Gastroesophageal sphincter (tissue), 4 donors: Measurements from ENCODE around the gene ENOSF1. TPM values are rescaled to one million over a fixed set of nuclear protein-coding genes. Genes with fewer than 3 reads are reported as not detected.
A peak's percentile ranks its signal among the peaks of the same experiment; 100 is the strongest.

ENCODE experiments used
- ATAC-seq: fragments of 150-250 bp; one replicate; pipeline ENCODE4 v1.9.1; 2016; ENCODE audit warnings: mild to moderate bottlenecking, moderate library complexity
- H3K27ac ChIP-seq, 4 donors: fragments of 200-600 bp; sonication (generic) in 3 of 4; 1 replicate in 3 of 4; 2 replicates in 1 of 4; pipeline ENCODE4 v1.5.1; 2016 to 2019
- H3K27me3 ChIP-seq: fragments of 200-600 bp; sonication (generic); one replicate; pipeline ENCODE4 v1.5.1; 2019
- H3K36me3 ChIP-seq, 2 donors: fragments of 200-600 bp; sonication (generic); one replicate each; pipeline ENCODE4 v1.5.1; 2019; ENCODE audit warnings: control low read depth in 1 of 2
- H3K4me1 ChIP-seq, 3 donors: fragments of 200-600 bp; sonication (generic); 1 replicate in 2 of 3; 2 replicates in 1 of 3; pipeline ENCODE4 v1.5.1; 2016 to 2019; ENCODE audit warnings: control low read depth in 2 of 3
- H3K4me3 ChIP-seq, 2 donors: fragments of 200-600 bp; sonication (generic); one replicate each; pipeline ENCODE4 v1.5.1; 2019; ENCODE audit warnings: mild to moderate bottlenecking in 1 of 2, moderate library complexity in 1 of 2
- H3K9me3 ChIP-seq, 3 donors: fragments of 200-600 bp; sonication (generic); one replicate each; pipeline ENCODE4 v1.5.1; 2017 to 2019; ENCODE audit warnings: control low read depth in 2 of 3
- EP300 ChIP-seq: sonication (generic); formaldehyde crosslinking; IDR thresholded peaks from one replicate; pipeline ENCODE4 v1.6.1; 2017; ENCODE audit warnings: antibody characterized with exemption, mild to moderate bottlenecking
- POLR2A ChIP-seq, 2 donors: fragments of 450-650 bp; IDR thresholded peaks; one replicate each; pipeline ENCODE4 v1.6.1; 2017; ENCODE audit warnings: antibody characterized with exemption in 2 of 2, mild to moderate bottlenecking in 2 of 2, moderate library complexity in 1 of 2
- POLR2AphosphoS5 ChIP-seq: sonication (generic); formaldehyde crosslinking; IDR thresholded peaks from one replicate; pipeline ENCODE4 v1.6.1; 2017; ENCODE audit warnings: antibody characterized with exemption
- WGBS, 2 donors: methylation state at CpG; one replicate each; pipeline ENCODE4 v1.1.5; 2018; ENCODE audit warnings: low coverage in 1 of 2; 5-methylcytosine and 5-hydroxymethylcytosine counted together
- total RNA-seq, 4 donors: library from RNA; depleted of rRNA; stranded (reverse); fragments of >200 nt; gene quantifications; one replicate each; pipeline ENCODE4 v1.1.0, GENCODE V29; 2016
- TF ChIP-seq, protein P1 (sequence below), 4 experiments: fragments of 200-600 bp in 2 of 4; fragments of 450-650 bp in 2 of 4; sonication (generic) in 1 of 4; IDR thresholded peaks; one replicate each; pipeline ENCODE4 v1.5.1; 2017 to 2019; ENCODE audit warnings: antibody characterized with exemption in 4 of 4, mild to moderate bottlenecking in 2 of 4, moderate library complexity in 2 of 4

The ENOSF1 gene
- total RNA-seq, 4 donors from 2014 or later = 16.2 to 80.2 (median 37.1) TPM

DNA sequence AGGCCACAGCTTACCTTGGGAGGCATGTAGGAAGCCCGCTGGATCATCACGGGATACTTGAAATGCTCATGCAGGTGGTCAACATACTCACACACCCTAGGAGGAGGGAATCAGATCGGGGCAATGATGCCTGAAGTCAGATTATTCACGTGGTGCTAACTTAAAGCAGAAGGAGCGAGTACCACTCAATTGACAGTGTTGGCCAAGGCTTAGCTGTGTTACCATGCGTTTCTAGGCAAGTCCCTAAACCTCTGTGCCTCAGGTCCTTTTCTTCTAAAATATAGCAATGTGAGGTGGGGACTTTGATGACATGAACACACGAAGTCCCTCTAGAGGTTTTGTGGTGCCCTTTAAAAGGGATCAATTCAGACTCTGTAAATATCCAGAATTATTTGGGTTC lies 37.1 kb downstream of the ENOSF1 start:
- Histone ChIP-seq H3K36me3 (peaks cover 0 to 78% of the 10 kb centered on the region in 2 donors), H3K27me3 (no peaks in the 10 kb centered on the region), H3K27ac (peak overlapping the region in 1 of 4 donors; percentile 60), H3K9me3 (no peaks in the 10 kb centered on the region), H3K4me1 (peaks cover 0 to 39% (median 2%) of the 10 kb centered on the region in 3 donors), H3K4me3 (no peak overlapping the region)
- TF ChIP-seq, protein P1, sequence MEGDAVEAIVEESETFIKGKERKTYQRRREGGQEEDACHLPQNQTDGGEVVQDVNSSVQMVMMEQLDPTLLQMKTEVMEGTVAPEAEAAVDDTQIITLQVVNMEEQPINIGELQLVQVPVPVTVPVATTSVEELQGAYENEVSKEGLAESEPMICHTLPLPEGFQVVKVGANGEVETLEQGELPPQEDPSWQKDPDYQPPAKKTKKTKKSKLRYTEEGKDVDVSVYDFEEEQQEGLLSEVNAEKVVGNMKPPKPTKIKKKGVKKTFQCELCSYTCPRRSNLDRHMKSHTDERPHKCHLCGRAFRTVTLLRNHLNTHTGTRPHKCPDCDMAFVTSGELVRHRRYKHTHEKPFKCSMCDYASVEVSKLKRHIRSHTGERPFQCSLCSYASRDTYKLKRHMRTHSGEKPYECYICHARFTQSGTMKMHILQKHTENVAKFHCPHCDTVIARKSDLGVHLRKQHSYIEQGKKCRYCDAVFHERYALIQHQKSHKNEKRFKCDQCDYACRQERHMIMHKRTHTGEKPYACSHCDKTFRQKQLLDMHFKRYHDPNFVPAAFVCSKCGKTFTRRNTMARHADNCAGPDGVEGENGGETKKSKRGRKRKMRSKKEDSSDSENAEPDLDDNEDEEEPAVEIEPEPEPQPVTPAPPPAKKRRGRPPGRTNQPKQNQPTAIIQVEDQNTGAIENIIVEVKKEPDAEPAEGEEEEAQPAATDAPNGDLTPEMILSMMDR (IDR thresholded peaks at IDR 0.05) = no peak
- TF ChIP-seq EP300 (no peak), POLR2A (IDR thresholded peaks at IDR 0.05) (no peak), POLR2AphosphoS5 (no peak)
- WGBS, 2 donors = 94 to 95% methylated on average over 6 of the region's 7 CpGs
- ATAC-seq = no peak

DNA sequence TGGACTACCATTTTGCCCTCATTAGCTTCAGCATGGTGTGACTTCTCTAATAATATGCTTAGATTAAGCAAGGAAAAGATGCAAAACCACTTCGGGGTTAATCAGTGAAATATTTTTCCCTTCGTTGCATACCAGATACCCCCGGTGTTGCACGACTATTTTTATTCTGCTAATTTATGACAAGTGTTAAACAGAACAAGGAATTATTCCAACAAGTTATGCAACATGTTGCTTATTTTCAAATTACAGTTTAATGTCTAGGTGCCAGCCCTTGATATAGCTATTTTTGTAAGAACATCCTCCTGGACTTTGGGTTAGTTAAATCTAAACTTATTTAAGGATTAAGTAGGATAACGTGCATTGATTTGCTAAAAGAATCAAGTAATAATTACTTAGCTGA lies 38.7 kb downstream of the ENOSF1 start:
- TF ChIP-seq POLR2AphosphoS5 (no peak), EP300 (no peak), POLR2A (IDR thresholded peaks at IDR 0.05) (no peak)
- TF ChIP-seq, protein P1 (IDR thresholded peaks at IDR 0.05) = no peak
- WGBS, 2 donors = 17 to 28% methylated on average over 5 of the region's 5 CpGs
- no peak for ATAC-seq

DNA sequence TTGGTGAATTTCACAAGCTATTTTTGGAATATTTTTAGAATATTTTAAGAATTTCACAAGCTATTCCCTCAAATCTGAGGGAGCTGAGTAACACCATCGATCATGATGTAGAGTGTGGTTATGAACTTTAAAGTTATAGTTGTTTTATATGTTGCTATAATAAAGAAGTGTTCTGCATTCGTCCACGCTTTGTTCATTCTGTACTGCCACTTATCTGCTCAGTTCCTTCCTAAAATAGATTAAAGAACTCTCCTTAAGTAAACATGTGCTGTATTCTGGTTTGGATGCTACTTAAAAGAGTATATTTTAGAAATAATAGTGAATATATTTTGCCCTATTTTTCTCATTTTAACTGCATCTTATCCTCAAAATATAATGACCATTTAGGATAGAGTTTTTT lies 39.1 kb downstream of the ENOSF1 start:
- Histone ChIP-seq H3K9me3 (no peaks in the 10 kb centered on the region), H3K4me3 (no peak overlapping the region), H3K27ac (peak overlapping the region in 2 of 4 donors; percentile 29 to 60), H3K36me3 (peaks cover 0 to 67% of the 10 kb centered on the region in 2 donors), H3K4me1 (peaks cover 0 to 39% (median 2%) of the 10 kb centered on the region in 3 donors), H3K27me3 (no peaks in the 10 kb centered on the region)
- ATAC-seq = no peak
- WGBS, 2 donors = 22 to 49% methylated on average over 3 of the region's 3 CpGs
- TF ChIP-seq, protein P1 (IDR thresholded peaks at IDR 0.05) = no peak
- TF ChIP-seq EP300 = no peak
- TF ChIP-seq POLR2A (IDR thresholded peaks at IDR 0.05) = no peak
- TF ChIP-seq POLR2AphosphoS5 = no peak

More for the DNA sequence above, 38.7 kb downstream of the ENOSF1 start:
- H3K36me3 ChIP-seq = peaks cover 0 to 71% of the 10 kb centered on the region in 2 donors
- no peak overlapping the region for H3K4me3 ChIP-seq
- H3K27ac ChIP-seq = peak overlapping the region in 2 of 4 donors; percentile 60
- H3K4me1 ChIP-seq = peaks cover 0 to 39% (median 2%) of the 10 kb centered on the region in 3 donors
- no peaks in the 10 kb centered on the region for H3K27me3 ChIP-seq
- H3K9me3 ChIP-seq = no peaks in the 10 kb centered on the region

DNA sequence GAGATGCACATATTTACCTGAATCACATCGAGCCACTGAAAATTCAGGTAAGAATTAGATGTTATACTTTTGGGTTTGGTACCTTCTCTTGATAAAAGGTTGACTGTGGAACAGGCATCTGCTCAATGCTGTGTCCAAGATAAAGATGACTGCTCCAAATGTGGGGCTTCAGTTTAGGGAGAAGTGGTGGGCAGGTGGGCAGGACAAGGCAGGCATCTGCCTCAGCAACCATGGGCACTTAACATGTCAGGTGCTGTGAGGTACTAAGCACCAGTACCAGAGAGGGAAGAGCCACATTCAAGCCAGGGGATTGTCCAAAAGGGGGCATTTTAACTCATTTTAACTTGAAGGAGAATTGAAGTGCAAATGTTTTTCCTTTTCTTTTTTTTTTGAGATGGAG lies 41.0 kb downstream of the ENOSF1 start:
- Histone ChIP-seq H3K4me3 (no peak overlapping the region), H3K27ac (no peak overlapping the region), H3K27me3 (no peaks in the 10 kb centered on the region), H3K9me3 (no peaks in the 10 kb centered on the region), H3K36me3 (peaks cover 0 to 49% of the 10 kb centered on the region in 2 donors), H3K4me1 (peaks cover 0 to 39% (median 2%) of the 10 kb centered on the region in 3 donors)
- WGBS, 2 donors = 76 to 100% methylated on average over 1 of the region's 1 CpG
- ATAC-seq = no peak
- TF ChIP-seq EP300 (no peak), POLR2AphosphoS5 (no peak), POLR2A (IDR thresholded peaks at IDR 0.05) (no peak)
- TF ChIP-seq, protein P1 (IDR thresholded peaks at IDR 0.05) = no peak

DNA sequence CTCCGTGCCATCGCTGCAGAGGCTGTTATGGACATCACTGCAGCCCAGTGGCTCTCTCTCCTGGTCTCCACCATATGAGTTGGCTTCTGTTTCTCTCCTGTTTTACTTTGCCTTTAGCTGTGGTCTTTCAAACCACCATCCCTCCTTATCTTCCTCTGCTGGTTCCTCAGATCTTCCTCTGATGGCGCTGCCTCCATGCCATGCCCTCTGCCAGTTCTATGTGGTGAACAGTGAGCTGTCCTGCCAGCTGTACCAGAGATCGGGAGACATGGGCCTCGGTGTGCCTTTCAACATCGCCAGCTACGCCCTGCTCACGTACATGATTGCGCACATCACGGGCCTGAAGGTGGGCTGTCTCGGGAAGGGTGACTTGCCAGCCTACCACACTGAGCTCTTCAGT lies 41.9 kb downstream of the ENOSF1 start:
- Histone ChIP-seq H3K36me3 (peaks cover 0 to 40% of the 10 kb centered on the region in 2 donors), H3K4me1 (peaks cover 0 to 36% (median 2%) of the 10 kb centered on the region in 3 donors), H3K27me3 (no peaks in the 10 kb centered on the region), H3K27ac (no peak overlapping the region), H3K9me3 (no peaks in the 10 kb centered on the region), H3K4me3 (no peak overlapping the region)
- ATAC-seq = no peak
- TF ChIP-seq EP300 = no peak
- TF ChIP-seq, protein P1 (IDR thresholded peaks at IDR 0.05) = no peak
- no peak for TF ChIP-seq POLR2A (IDR thresholded peaks at IDR 0.05)
- no peak for TF ChIP-seq POLR2AphosphoS5
- WGBS, 2 donors = 93 to 100% methylated on average over 5 to 6 of the region's 11 CpGs
